CD4-positive, alpha-beta T cell treated with Interleukin-17A for 1 hour (primary cell): ENCODE results near the gene ITPKC.
"Not testable (repeated sequence)": the region's sequence is repeated elsewhere in the genome, so short reads cannot be mapped to it uniquely, and the experiment has no call there.

ENCODE experiments used
- DNase-seq: peaks from one replicate; pipeline ENCODE4 v3.0.0-alpha.2; 2020

The ITPKC gene

GRCh38 chr19:40742477-40742876 lies 25.6 kb downstream of the ITPKC start:
- no peak for DNase-seq

GRCh38 chr19:40742886-40743285 lies 26.0 kb downstream of the ITPKC start:
- no peak for DNase-seq

GRCh38 chr19:40743926-40744325 lies 27.0 kb downstream of the ITPKC start:
- DNase-seq, result no peak

GRCh38 chr19:40744554-40745401 lies 27.9 kb downstream of the ITPKC start:
- DNase-seq, result peak; percentile 32

- no peak for DNase-seq
Measured at GRCh38 chr19:40745402-40745780, 28.5 kb downstream of the ITPKC start.

GRCh38 chr19:40747536-40747935 lies 30.6 kb downstream of the ITPKC start:
- no peak for DNase-seq

GRCh38 chr19:40750058-40750873 lies 33.4 kb downstream of the ITPKC start, which contains the start of gene ACTMAP:
TSS of gene ACTMAP (minus strand) at chr19:40750477. CDS start at chr19:40749803, 674 bp downstream.
- DNase-seq, result peak; percentile 100

GRCh38 chr19:40750874-40751537 lies 34.1 kb downstream of the ITPKC start, which contains the start of gene SNRPA:
TSS of gene SNRPA (plus strand) at chr19:40751203. CDS start at chr19:40751409, 206 bp downstream.
- peak; percentile 97 for DNase-seq

GRCh38 chr19:40752257-40752781 lies 35.4 kb downstream of the ITPKC start:
- DNase-seq, result no peak

- DNase-seq, result peak; percentile 47
Measured at GRCh38 chr19:40754611-40755247, 37.8 kb downstream of the ITPKC start.

GRCh38 chr19:40755248-40755624 lies 38.3 kb downstream of the ITPKC start:
- DNase-seq, result no peak

GRCh38 chr19:40755791-40756190 lies 38.9 kb downstream of the ITPKC start:
- no peak for DNase-seq

- peak; percentile 36 for DNase-seq
Measured at GRCh38 chr19:40756502-40757110, 39.7 kb downstream of the ITPKC start.

- DNase-seq, result no peak
Measured at GRCh38 chr19:40758491-40758890, 41.6 kb downstream of the ITPKC start.

- no peak for DNase-seq
Measured at GRCh38 chr19:40759352-40759751, 42.4 kb downstream of the ITPKC start.

GRCh38 chr19:40762754-40763470 lies 46.0 kb downstream of the ITPKC start:
- DNase-seq, result no peak

- no peak for DNase-seq
Measured at GRCh38 chr19:40763526-40763925, 46.6 kb downstream of the ITPKC start.

GRCh38 chr19:40763963-40764362 lies 47.1 kb downstream of the ITPKC start:
- DNase-seq, result no peak

GRCh38 chr19:40766385-40766784 lies 49.5 kb downstream of the ITPKC start:
- DNase-seq, result not testable (repeated sequence)

GRCh38 chr19:40768869-40769268 lies 52.0 kb downstream of the ITPKC start:
- no peak for DNase-seq
